ENCODE results near the gene PIGN. TPM values are rescaled to one million over a fixed set of nuclear protein-coding genes. Genes with fewer than 3 reads are reported as not detected.

The PIGN gene, protein sequence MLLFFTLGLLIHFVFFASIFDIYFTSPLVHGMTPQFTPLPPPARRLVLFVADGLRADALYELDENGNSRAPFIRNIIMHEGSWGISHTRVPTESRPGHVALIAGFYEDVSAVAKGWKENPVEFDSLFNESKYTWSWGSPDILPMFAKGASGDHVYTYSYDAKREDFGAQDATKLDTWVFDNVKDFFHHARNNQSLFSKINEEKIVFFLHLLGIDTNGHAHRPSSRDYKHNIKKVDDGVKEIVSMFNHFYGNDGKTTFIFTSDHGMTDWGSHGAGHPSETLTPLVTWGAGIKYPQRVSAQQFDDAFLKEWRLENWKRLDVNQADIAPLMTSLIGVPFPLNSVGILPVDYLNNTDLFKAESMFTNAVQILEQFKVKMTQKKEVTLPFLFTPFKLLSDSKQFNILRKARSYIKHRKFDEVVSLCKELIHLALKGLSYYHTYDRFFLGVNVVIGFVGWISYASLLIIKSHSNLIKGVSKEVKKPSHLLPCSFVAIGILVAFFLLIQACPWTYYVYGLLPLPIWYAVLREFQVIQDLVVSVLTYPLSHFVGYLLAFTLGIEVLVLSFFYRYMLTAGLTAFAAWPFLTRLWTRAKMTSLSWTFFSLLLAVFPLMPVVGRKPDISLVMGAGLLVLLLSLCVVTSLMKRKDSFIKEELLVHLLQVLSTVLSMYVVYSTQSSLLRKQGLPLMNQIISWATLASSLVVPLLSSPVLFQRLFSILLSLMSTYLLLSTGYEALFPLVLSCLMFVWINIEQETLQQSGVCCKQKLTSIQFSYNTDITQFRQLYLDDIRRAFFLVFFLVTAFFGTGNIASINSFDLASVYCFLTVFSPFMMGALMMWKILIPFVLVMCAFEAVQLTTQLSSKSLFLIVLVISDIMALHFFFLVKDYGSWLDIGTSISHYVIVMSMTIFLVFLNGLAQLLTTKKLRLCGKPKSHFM
- total RNA-seq: 10 to 100 TPM; 12.2 to 21.7 (median 20.1) TPM
- total RNA-seq (2013): 36.8 TPM

- Histone ChIP-seq H3K27ac (ENCODE audit: low read length) (peak within 1 kb of the TSS; percentile 74), H3K9me3 (ENCODE audit: control insufficient read depth, insufficient read depth, low read length) (no peaks in the 10 kb centered on the region), H3K36me3 (ENCODE audit: control insufficient read depth, insufficient read depth, low read length) (no peaks in the 10 kb centered on the region), H3K27me3 (ENCODE audit: control insufficient read depth, insufficient read depth, low read length) (no peaks in the 10 kb centered on the region), H3K4me3 (ENCODE audit: low read length) (peak within 1 kb of the TSS; percentile 95), H3K4me1 (ENCODE audit: control insufficient read depth, insufficient read depth, low read length) (peaks cover 20% of the 10 kb centered on the region)
- intact Hi-C loops (cut with micrococcal nuclease): loop anchor here (1.0 to 10.0 kb wide), 3 partner anchors 340 to 528 kb away; partner anchors contain the start of gene PHLPP1
- Mint-ChIP-seq H3K9me3 (no peaks in the 10 kb centered on the region), H3K36me3 (peaks cover 6% of the 10 kb centered on the region), H3K27ac (peak within 1 kb of the TSS; percentile 96 to 98), H3K4me3 (peak within 1 kb of the TSS; percentile 100), H3K4me1 (peaks cover 60 to 61% of the 10 kb centered on the region in 2 donors), H3K27me3 (ENCODE audit: low read depth in 2 of 2) (no peaks in the 10 kb centered on the region)
- 0% methylated on average over 55 of the region's 55 CpGs for WGBS (ENCODE audit: insufficient coverage)
- TF ChIP-seq, protein P1, sequence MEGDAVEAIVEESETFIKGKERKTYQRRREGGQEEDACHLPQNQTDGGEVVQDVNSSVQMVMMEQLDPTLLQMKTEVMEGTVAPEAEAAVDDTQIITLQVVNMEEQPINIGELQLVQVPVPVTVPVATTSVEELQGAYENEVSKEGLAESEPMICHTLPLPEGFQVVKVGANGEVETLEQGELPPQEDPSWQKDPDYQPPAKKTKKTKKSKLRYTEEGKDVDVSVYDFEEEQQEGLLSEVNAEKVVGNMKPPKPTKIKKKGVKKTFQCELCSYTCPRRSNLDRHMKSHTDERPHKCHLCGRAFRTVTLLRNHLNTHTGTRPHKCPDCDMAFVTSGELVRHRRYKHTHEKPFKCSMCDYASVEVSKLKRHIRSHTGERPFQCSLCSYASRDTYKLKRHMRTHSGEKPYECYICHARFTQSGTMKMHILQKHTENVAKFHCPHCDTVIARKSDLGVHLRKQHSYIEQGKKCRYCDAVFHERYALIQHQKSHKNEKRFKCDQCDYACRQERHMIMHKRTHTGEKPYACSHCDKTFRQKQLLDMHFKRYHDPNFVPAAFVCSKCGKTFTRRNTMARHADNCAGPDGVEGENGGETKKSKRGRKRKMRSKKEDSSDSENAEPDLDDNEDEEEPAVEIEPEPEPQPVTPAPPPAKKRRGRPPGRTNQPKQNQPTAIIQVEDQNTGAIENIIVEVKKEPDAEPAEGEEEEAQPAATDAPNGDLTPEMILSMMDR (IDR thresholded peaks at IDR 0.05): no peak
- DNase-seq: peak; percentile 85 to 98
- peak; percentile 90 to 99 (median 94) for ATAC-seq
These were observed at the start of gene PIGN, which contains the start of gene RELCH for GRCh38 chr18:62186774-62187542. Gene PIGN, minus strand, starts transcription at chr18:62187056. Its CDS starts 25,703 bp downstream, at chr18:62161353. Gene RELCH, plus strand, starts transcription at chr18:62187255. Its CDS starts 251 bp downstream, at chr18:62187506.

GRCh38 chr18:62236252-62236651, 49.4 kb upstream of the PIGN start:
- TF ChIP-seq, protein P1 (IDR thresholded peaks at IDR 0.05): no peak
- intact Hi-C loops (cut with micrococcal nuclease): no loop called here
- Histone ChIP-seq H3K27ac (ENCODE audit: low read length) (no peak overlapping the region), H3K9me3 (ENCODE audit: control insufficient read depth, insufficient read depth, low read length) (no peaks in the 10 kb centered on the region), H3K36me3 (ENCODE audit: control insufficient read depth, insufficient read depth, low read length) (peaks cover 34% of the 10 kb centered on the region), H3K27me3 (ENCODE audit: control insufficient read depth, insufficient read depth, low read length) (no peaks in the 10 kb centered on the region), H3K4me3 (ENCODE audit: low read length) (no peak overlapping the region), H3K4me1 (ENCODE audit: control insufficient read depth, insufficient read depth, low read length) (no peaks in the 10 kb centered on the region)
- DNase-seq: no peak
- Mint-ChIP-seq H3K4me1 (peaks cover 8 to 14% of the 10 kb centered on the region in 2 donors), H3K9me3 (no peaks in the 10 kb centered on the region), H3K27ac (no peak overlapping the region), H3K36me3 (peaks cover 18% of the 10 kb centered on the region), H3K27me3 (ENCODE audit: low read depth in 2 of 2) (no peaks in the 10 kb centered on the region), H3K4me3 (no peak overlapping the region)
- no peak for ATAC-seq
- WGBS (ENCODE audit: insufficient coverage): no CpG with 5 or more reads among the region's 1 CpG

DNA sequence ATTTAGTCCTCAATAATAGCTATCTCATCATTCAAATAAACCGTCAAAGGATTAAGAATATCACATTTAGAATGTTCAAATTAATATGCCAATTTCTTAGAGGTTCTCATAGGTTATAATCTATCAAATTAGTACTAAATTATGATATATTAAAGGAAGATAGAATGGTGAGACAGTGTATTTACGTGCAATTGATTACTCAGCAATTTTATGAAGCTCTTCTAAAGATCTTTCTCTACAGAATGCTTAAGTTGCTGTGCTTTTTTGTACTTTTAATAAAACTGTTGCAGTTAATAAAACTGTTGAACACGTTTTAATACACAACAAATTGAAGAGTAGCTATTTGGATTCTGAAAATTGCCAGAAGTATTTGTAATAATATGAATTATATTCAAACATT, 39.2 kb upstream of the PIGN start:
- no peak overlapping the region for H3K4me3 Mint-ChIP-seq
- Histone ChIP-seq H3K4me3 (ENCODE audit: low read length) (no peak overlapping the region), H3K27me3 (ENCODE audit: control insufficient read depth, insufficient read depth, low read length) (no peaks in the 10 kb centered on the region), H3K36me3 (ENCODE audit: control insufficient read depth, insufficient read depth, low read length) (peaks cover 65% of the 10 kb centered on the region), H3K4me1 (ENCODE audit: control insufficient read depth, insufficient read depth, low read length) (no peaks in the 10 kb centered on the region), H3K9me3 (ENCODE audit: control insufficient read depth, insufficient read depth, low read length) (no peaks in the 10 kb centered on the region), H3K27ac (ENCODE audit: low read length) (no peak overlapping the region)
- peaks cover 7% of the 10 kb centered on the region for H3K36me3 Mint-ChIP-seq
- intact Hi-C loops (cut with micrococcal nuclease): no loop called here
- no peaks in the 10 kb centered on the region for H3K9me3 Mint-ChIP-seq
- peaks cover 0 to 9% of the 10 kb centered on the region in 2 donors for H3K4me1 Mint-ChIP-seq
- ATAC-seq (no peak), DNase-seq (no peak)
- no CpG with 5 or more reads among the region's 3 CpGs for WGBS (ENCODE audit: insufficient coverage)
- no peaks in the 10 kb centered on the region for H3K27me3 Mint-ChIP-seq (ENCODE audit: low read depth in 2 of 2)
- TF ChIP-seq, protein P1 (IDR thresholded peaks at IDR 0.05): no peak
- H3K27ac Mint-ChIP-seq: no peak overlapping the region
